HepG2 (cell line): Measurements from ENCODE around the gene OVCH1. TPM values are rescaled to one million over a fixed set of nuclear protein-coding genes. Genes with fewer than 3 reads are reported as not detected.

Experiments used
- ATAC-seq: fragments of 200-7000 bp; cut with Tn5 transposase; 3 replicates; pipeline ENCODE4 v1.9.1; 2020; ENCODE audit warnings: mild to moderate bottlenecking, moderate library complexity
- BruUV-seq: library from RNA; stranded (reverse); fragments of 400-500 nt; replicated peaks from 2 replicates; lab custom pipeline; 2021; lab: Mats Ljungman, UMichigan
- CTCF ChIA-PET: fragments of 300-600 bp; formaldehyde crosslinking; extraction: SDS; loops from one replicate; lab custom pipeline; 2021; ENCODE audit warnings: low total read pairs, inconsistent platforms, low intra/inter-chr PET ratio; lab: Yijun Ruan, JAX
- POLR2A ChIA-PET: fragments of 350-600 bp; sonication (Branson Sonifier 250); formaldehyde crosslinking; loops from one replicate; lab custom pipeline; 2020; ENCODE audit warnings: antibody characterized with exemption, inconsistent platforms; lab: Yijun Ruan, JAX
- DNase-seq: peaks from one replicate; pipeline ENCODE4 v3.0.0-alpha.2; 2015; ENCODE audit warnings: low spot score
- FAIRE-seq: peaks from 3 replicates; lab custom pipeline; 2011; peaks lifted over from hg19 to GRCh38; lab: Jason Lieb, UNC
- H2AFZ ChIP-seq: one replicate; pipeline ENCODE4 v1.6.1; 2011; ENCODE audit warnings: low read length, inconsistent platforms
- H3K27ac ChIP-seq: fragments of 300-600 bp; 3 replicates; pipeline ENCODE4 v1.8.0; 2011; ENCODE audit warnings: mixed run types, mild to moderate bottlenecking, mixed read lengths, low read length, inconsistent platforms; ENCODE audit not compliant: insufficient read depth; ENCODE audit errors: extremely low read length
- H3K27me3 ChIP-seq, 2 experiments: fragments of 200-600 bp in 1 of 2; 2 replicates in 1 of 2; 3 replicates in 1 of 2; pipeline versions ENCODE4 v1.6.0 to v1.8.0; 2011; ENCODE audit warnings: low read length in 2 of 2, mild to moderate bottlenecking in 2 of 2, moderate library complexity in 2 of 2, inconsistent platforms in 1 of 2; ENCODE audit not compliant: insufficient read depth in 2 of 2, control insufficient read depth in 1 of 2
- H3K36me3 ChIP-seq, 2 experiments: fragments of 200-600 bp in 1 of 2; replicated peaks in 1 of 2; 2 replicates in 1 of 2; 3 replicates in 1 of 2; pipeline versions ENCODE4 v1.5.1 to v1.8.0; 2011; ENCODE audit warnings: low read length in 2 of 2, inconsistent platforms in 1 of 2; ENCODE audit not compliant: insufficient read depth in 2 of 2, control insufficient read depth in 1 of 2
- H3K4me1 ChIP-seq: 2 replicates; pipeline ENCODE4 v1.5.1; 2012; ENCODE audit warnings: low read length, inconsistent platforms; ENCODE audit not compliant: insufficient read depth
- H3K4me2 ChIP-seq: 2 replicates; pipeline ENCODE4 v1.6.0; 2011; ENCODE audit warnings: low read depth, low read length, inconsistent platforms
- H3K4me3 ChIP-seq, 3 experiments: fragments of 200-600 bp in 1 of 3; sonication (generic), shearing (Covaris generic) in 1 of 3; replicated peaks in 1 of 3; 2 replicates each; pipeline ENCODE4 v1.5.1; 2011 to 2016; ENCODE audit warnings: low read length in 3 of 3, inconsistent platforms in 2 of 3, low read depth in 2 of 3, mild to moderate bottlenecking in 2 of 3, control low read depth in 1 of 3, mixed read lengths in 1 of 3; ENCODE audit not compliant: insufficient read depth in 1 of 3
- H3K79me2 ChIP-seq: one replicate; pipeline ENCODE4 v1.6.1; 2011; ENCODE audit warnings: low read length, inconsistent platforms; ENCODE audit not compliant: insufficient read depth
- H3K9ac ChIP-seq: 2 replicates; pipeline ENCODE4 v1.6.0; 2011; ENCODE audit warnings: mild to moderate bottlenecking, low read depth, low read length, inconsistent platforms; ENCODE audit not compliant: insufficient read depth
- H3K9me3 ChIP-seq: 2 replicates; pipeline ENCODE4 v1.5.1; 2012; ENCODE audit warnings: mild to moderate bottlenecking, low read length
- H4K20me1 ChIP-seq: 2 replicates; pipeline ENCODE4 v1.6.0; 2011; ENCODE audit warnings: inconsistent platforms, mild to moderate bottlenecking, low read length, moderate library complexity; ENCODE audit not compliant: insufficient read depth
- CEBPG ChIP-seq: IDR thresholded peaks from 2 replicates; pipeline ENCODE4 v1.6.1; 2016
- CENPBD1 ChIP-seq: sonication (generic); formaldehyde crosslinking; IDR thresholded peaks from 2 replicates; pipeline ENCODE4 v1.8.0; 2022; ENCODE audit warnings: missing genetic modification reagents, low read depth, mild to moderate bottlenecking, borderline replicate concordance
- DZIP1 ChIP-seq: sonication (generic); formaldehyde crosslinking; IDR thresholded peaks from 2 replicates; pipeline ENCODE4 v1.5.0; 2020; ENCODE audit warnings: mild to moderate bottlenecking, missing genetic modification reagents
- ERF ChIP-seq: IDR thresholded peaks from 2 replicates; pipeline ENCODE4 v1.6.1; 2018; ENCODE audit warnings: missing biosample characterization, missing genetic modification reagents
- MED8 ChIP-seq: sonication (generic); formaldehyde crosslinking; IDR thresholded peaks from 2 replicates; pipeline ENCODE4 v1.8.1; 2023; ENCODE audit warnings: mild to moderate bottlenecking, missing genetic modification reagents; ENCODE audit not compliant: insufficient replicate concordance
- NONO ChIP-seq, 2 experiments: fragments of 450-650 bp in 1 of 2; sonication (generic) in 1 of 2; formaldehyde crosslinking in 1 of 2; IDR thresholded peaks in 1 of 2; conservative IDR thresholded peaks in 1 of 2; 2 replicates each; pipeline versions ENCODE4 v1.6.1 to v1.8.0; 2017 to 2022; ENCODE audit warnings: mild to moderate bottlenecking in 1 of 2, missing genetic modification reagents in 1 of 2, moderate library complexity in 1 of 2
- NR2F2 ChIP-seq: IDR thresholded peaks from 2 replicates; pipeline ENCODE4 v1.6.1; 2012; ENCODE audit warnings: low read depth, inconsistent platforms, borderline replicate concordance
- NR3C1 ChIP-seq: sonication (generic); formaldehyde crosslinking; IDR thresholded peaks from 2 replicates; pipeline ENCODE4 v1.4.0; 2020; ENCODE audit warnings: missing genetic modification reagents
- STAT5B ChIP-seq: sonication (generic); formaldehyde crosslinking; IDR thresholded peaks from 2 replicates; pipeline ENCODE4 v1.4.0; 2020; ENCODE audit warnings: missing genetic modification reagents
- ZFP1 ChIP-seq: IDR thresholded peaks from 2 replicates; pipeline ENCODE4 v1.6.1; 2016
- ZNF296 ChIP-seq: sonication (generic); formaldehyde crosslinking; conservative IDR thresholded peaks from 2 replicates; pipeline ENCODE4 v1.5.0; 2020; ENCODE audit warnings: mild to moderate bottlenecking, missing genetic modification reagents
- ZNF446 ChIP-seq: sonication (generic); formaldehyde crosslinking; IDR thresholded peaks from 2 replicates; pipeline ENCODE4 v1.5.0; 2020; ENCODE audit warnings: mild to moderate bottlenecking, missing genetic modification reagents
- ZNF569 ChIP-seq: sonication (generic); formaldehyde crosslinking; IDR thresholded peaks from 2 replicates; pipeline ENCODE4 v1.5.0; 2020; ENCODE audit warnings: mild to moderate bottlenecking, missing genetic modification reagents, moderate library complexity, borderline replicate concordance
- ZNF770 ChIP-seq: sonication (generic); formaldehyde crosslinking; IDR thresholded peaks from 2 replicates; pipeline ENCODE4 v1.5.0; 2020; ENCODE audit warnings: mild to moderate bottlenecking, missing genetic modification reagents
- WGBS: methylation state at CpG from one replicate; pipeline ENCODE4 v1.1.6; 2017; ENCODE audit warnings: low lambda C conversion rate; 5-methylcytosine and 5-hydroxymethylcytosine counted together
- in situ Hi-C: cut with HindIII; loops from 2 replicates; pipeline ENCODE4 v1.10.0; 2017; ENCODE audit warnings: low pct_unique_long_range_greater_than_20kb; ENCODE audit not compliant: extremely low pct_ligation_motif_present
- intact Hi-C: fragments of 100-400 bp; cut with micrococcal nuclease; formaldehyde crosslinking; loops from one replicate; pipeline ENCODE4 v1.10.0; 2022; ENCODE audit not compliant: unreplicated experiment
- polyA plus RNA-seq, 8 experiments: library from polyadenylated mRNA; depleted of rRNA in 3 of 8; stranded (reverse) in 7 of 8; unstranded in 1 of 8; fragments of >200 nt; fragmentation: Illumina TruSeq in 4 of 8; extraction: Trizol in 4 of 8; gene quantifications; 2 replicates each; pipeline versions ENCODE4 v1.2.1 to v1.2.3, GENCODE V29; 2011 to 2016; ENCODE audit warnings: low read depth in 4 of 8, missing spikeins in 1 of 8, mixed read lengths in 1 of 8; ENCODE audit not compliant: insufficient read depth in 1 of 8
- total RNA-seq, 5 experiments: library from RNA; depleted of rRNA; stranded (reverse); fragments of >200 nt; fragmentation: Illumina TruSeq; extraction: Trizol; gene quantifications; 2 replicates each; pipeline ENCODE4 v1.2.3, GENCODE V29; 2016; ENCODE audit warnings: low read depth in 1 of 5

Gene OVCH1
- total and polyA plus RNA-seq, 2 of the 13 experiments (the other 11 are each of a cell fraction or from before 2014, with no cell fraction given): not detected

GRCh38 chr12:29492891-29493290, 4.6 kb downstream of the OVCH1 start:
- H3K27ac ChIP-seq: no peak overlapping the region
- ATAC-seq: no peak
- no peaks in the 10 kb centered on the region for H3K4me1 ChIP-seq
- 1% methylated on average over 6 of the region's 6 CpGs for WGBS
- no peak overlapping the region for H3K4me3 ChIP-seq
- no peak overlapping the region for H3K9ac ChIP-seq
- FAIRE-seq: no peak
- H3K79me2 ChIP-seq: no peaks in the 10 kb centered on the region
- H3K36me3 ChIP-seq: no peaks in the 10 kb centered on the region
- BruUV-seq: no TSS peak
- in situ Hi-C loops (no loop called here), intact Hi-C loops (no loop called here)
- no peaks in the 10 kb centered on the region for H4K20me1 ChIP-seq
- ChIA-PET CTCF (no interaction called here), POLR2A (no interaction called here)
- no peak for DNase-seq
- H3K4me2 ChIP-seq: no peak overlapping the region
- no peaks in the 10 kb centered on the region for H3K9me3 ChIP-seq
- H3K27me3 ChIP-seq: no peaks in the 10 kb centered on the region; a peak in 1 of 5 replicates
- no peak overlapping the region for H2AFZ ChIP-seq
- TF ChIP-seq CEBPG (CRISPR knock-in tag): no peak
- TF ChIP-seq ZNF296: no peak
- TF ChIP-seq NR3C1: no peak
- TF ChIP-seq NONO (IDR thresholded peaks at IDR 0.05): no peak
- no peak for TF ChIP-seq NONO (CRISPR knock-in tag; conservative IDR thresholded peaks at IDR 0.05)
- no peak for TF ChIP-seq NR2F2
- TF ChIP-seq ZNF770 (CRISPR knock-in tag): no peak
- no peak for TF ChIP-seq DZIP1
- TF ChIP-seq ZNF446 (CRISPR knock-in tag): no peak
- TF ChIP-seq STAT5B (CRISPR knock-in tag): no peak
- no peak for TF ChIP-seq CENPBD1 (CRISPR knock-in tag)
- no peak for TF ChIP-seq ERF (CRISPR knock-in tag)
- TF ChIP-seq ZFP1: no peak
- TF ChIP-seq MED8 (CRISPR knock-in tag): no peak
- no peak for TF ChIP-seq ZNF569
